Stomach smooth muscle (tissue), 2 donors: Measurements from ENCODE around the gene NPFFR2.
"Not testable (repeated sequence)": the region's sequence is repeated elsewhere in the genome, so short reads cannot be mapped to it uniquely, and the experiment has no call there.

Experiments
- H3K27ac ChIP-seq: one replicate; pipeline ENCODE4 v1.7.0; 2013; ENCODE audit warnings: mild to moderate bottlenecking, low read length, inconsistent platforms
- H3K27me3 ChIP-seq, 2 donors: one replicate each; pipeline ENCODE4 v1.7.0; 2013; ENCODE audit warnings: low read length in 2 of 2; ENCODE audit not compliant: insufficient read depth in 2 of 2, control insufficient read depth in 1 of 2
- H3K36me3 ChIP-seq, 2 donors: one replicate each; pipeline ENCODE4 v1.7.0; 2013; ENCODE audit warnings: low read length in 2 of 2; ENCODE audit not compliant: control insufficient read depth in 2 of 2, insufficient read depth in 2 of 2
- H3K4me1 ChIP-seq: one replicate; pipeline ENCODE4 v1.7.0; 2013; ENCODE audit warnings: low read length; ENCODE audit not compliant: control insufficient read depth, insufficient read depth
- H3K4me3 ChIP-seq, 2 donors: one replicate each; pipeline ENCODE4 v1.7.0; 2013; ENCODE audit warnings: low read length in 2 of 2
- H3K9ac ChIP-seq, 2 donors: one replicate each; pipeline ENCODE4 v1.7.0; 2013; ENCODE audit warnings: low read length in 2 of 2, mild to moderate bottlenecking in 1 of 2
- H3K9me3 ChIP-seq, 2 donors: one replicate each; pipeline ENCODE4 v1.7.0; 2013; ENCODE audit warnings: low read length in 2 of 2; ENCODE audit not compliant: control insufficient read depth in 2 of 2
- donor health status: healthy.
- donor health status: Pancreatic carcinoma.

The NPFFR2 gene

GRCh38 chr4:72067051-72067450 lies 35.3 kb downstream of the NPFFR2 start:
- peaks cover 0 to 4% of the 10 kb centered on the region in 2 donors for H3K9me3 ChIP-seq
- H3K4me1 ChIP-seq: no peaks in the 10 kb centered on the region
- no peak overlapping the region for H3K9ac ChIP-seq
- H3K4me3 ChIP-seq: no peak overlapping the region
- H3K27me3 ChIP-seq: no peaks in the 10 kb centered on the region
- no peak overlapping the region for H3K27ac ChIP-seq
- no peaks in the 10 kb centered on the region for H3K36me3 ChIP-seq

GRCh38 chr4:72073816-72074215 lies 42.0 kb downstream of the NPFFR2 start:
- no peak overlapping the region for H3K9ac ChIP-seq
- no peak overlapping the region for H3K4me3 ChIP-seq
- no peak overlapping the region for H3K27ac ChIP-seq
- no peaks in the 10 kb centered on the region for H3K27me3 ChIP-seq
- H3K4me1 ChIP-seq: no peaks in the 10 kb centered on the region
- no peaks in the 10 kb centered on the region for H3K9me3 ChIP-seq
- no peaks in the 10 kb centered on the region for H3K36me3 ChIP-seq

GRCh38 chr4:72076562-72076961 lies 44.8 kb downstream of the NPFFR2 start:
- Histone ChIP-seq H3K27ac (no peak overlapping the region), H3K27me3 (no peaks in the 10 kb centered on the region), H3K4me1 (no peaks in the 10 kb centered on the region), H3K9ac (no peak overlapping the region), H3K36me3 (no peaks in the 10 kb centered on the region), H3K4me3 (no peak overlapping the region), H3K9me3 (no peaks in the 10 kb centered on the region)

GRCh38 chr4:72077346-72077745 lies 45.5 kb downstream of the NPFFR2 start:
- no peaks in the 10 kb centered on the region for H3K4me1 ChIP-seq
- H3K27ac ChIP-seq: no peak overlapping the region
- H3K4me3 ChIP-seq: no peak overlapping the region
- H3K9me3 ChIP-seq: no peaks in the 10 kb centered on the region
- H3K36me3 ChIP-seq: no peaks in the 10 kb centered on the region
- H3K27me3 ChIP-seq: no peaks in the 10 kb centered on the region
- H3K9ac ChIP-seq: no peak overlapping the region

- no peaks in the 10 kb centered on the region for H3K36me3 ChIP-seq
- no peaks in the 10 kb centered on the region for H3K9me3 ChIP-seq
- H3K9ac ChIP-seq: no peak overlapping the region
- no peaks in the 10 kb centered on the region for H3K27me3 ChIP-seq
- no peak overlapping the region for H3K4me3 ChIP-seq
- H3K4me1 ChIP-seq: no peaks in the 10 kb centered on the region
- H3K27ac ChIP-seq: no peak overlapping the region
Observed at GRCh38 chr4:72084587-72085011, 52.8 kb downstream of the NPFFR2 start.

- not testable (repeated sequence) for H3K27ac ChIP-seq, H3K4me1 ChIP-seq, H3K4me3 ChIP-seq, H3K27me3 ChIP-seq, H3K9ac ChIP-seq, H3K9me3 ChIP-seq, H3K36me3 ChIP-seq
Observed at GRCh38 chr4:72090606-72091005, 58.8 kb downstream of the NPFFR2 start.

GRCh38 chr4:72094059-72094797 lies 62.4 kb downstream of the NPFFR2 start:
- no peak overlapping the region for H3K9ac ChIP-seq
- no peak overlapping the region for H3K27ac ChIP-seq
- H3K4me1 ChIP-seq: no peaks in the 10 kb centered on the region
- no peaks in the 10 kb centered on the region for H3K27me3 ChIP-seq
- no peaks in the 10 kb centered on the region for H3K36me3 ChIP-seq
- no peak overlapping the region for H3K4me3 ChIP-seq
- no peaks in the 10 kb centered on the region for H3K9me3 ChIP-seq

- Histone ChIP-seq H3K36me3 (no peaks in the 10 kb centered on the region), H3K4me3 (no peak overlapping the region), H3K27ac (no peak overlapping the region), H3K9ac (no peak overlapping the region), H3K27me3 (no peaks in the 10 kb centered on the region), H3K9me3 (no peaks in the 10 kb centered on the region), H3K4me1 (no peaks in the 10 kb centered on the region)
Observed at GRCh38 chr4:72107456-72107855, 75.7 kb downstream of the NPFFR2 start.

- H3K9ac ChIP-seq: no peak overlapping the region
- no peaks in the 10 kb centered on the region for H3K27me3 ChIP-seq
- H3K36me3 ChIP-seq: no peaks in the 10 kb centered on the region
- no peaks in the 10 kb centered on the region for H3K9me3 ChIP-seq
- no peak overlapping the region for H3K27ac ChIP-seq
- no peaks in the 10 kb centered on the region for H3K4me1 ChIP-seq
- no peak overlapping the region for H3K4me3 ChIP-seq
Observed at GRCh38 chr4:72109364-72109763, 77.6 kb downstream of the NPFFR2 start.

- Histone ChIP-seq H3K36me3 (no peaks in the 10 kb centered on the region), H3K9me3 (no peaks in the 10 kb centered on the region), H3K27ac (no peak overlapping the region), H3K9ac (no peak overlapping the region), H3K4me1 (no peaks in the 10 kb centered on the region), H3K27me3 (no peaks in the 10 kb centered on the region), H3K4me3 (no peak overlapping the region)
Observed at GRCh38 chr4:72109959-72110497, 78.2 kb downstream of the NPFFR2 start.

GRCh38 chr4:72110886-72111285 lies 79.1 kb downstream of the NPFFR2 start:
- no peak overlapping the region for H3K27ac ChIP-seq
- no peaks in the 10 kb centered on the region for H3K4me1 ChIP-seq
- H3K27me3 ChIP-seq: no peaks in the 10 kb centered on the region
- H3K9me3 ChIP-seq: no peaks in the 10 kb centered on the region
- no peaks in the 10 kb centered on the region for H3K36me3 ChIP-seq
- H3K4me3 ChIP-seq: no peak overlapping the region
- no peak overlapping the region for H3K9ac ChIP-seq
